Jurkat, Clone E6-1 (cell line): Measurements from ENCODE around the gene SLN.

Source experiments
- DNase-seq: peaks from one replicate; pipeline ENCODE4 v3.0.0-alpha.2; 2011; ENCODE audit warnings: low read depth, low spot score
- H3K4me3 ChIP-seq: 2 replicates; pipeline ENCODE4 v1.5.1; 2011; ENCODE audit warnings: mild to moderate bottlenecking, low read length, control low read depth, moderate library complexity

The SLN gene

GRCh38 chr11:107660066-107660465, 51.8 kb downstream of the SLN start:
- no peak overlapping the region for H3K4me3 ChIP-seq
- no peak for DNase-seq

DNA sequence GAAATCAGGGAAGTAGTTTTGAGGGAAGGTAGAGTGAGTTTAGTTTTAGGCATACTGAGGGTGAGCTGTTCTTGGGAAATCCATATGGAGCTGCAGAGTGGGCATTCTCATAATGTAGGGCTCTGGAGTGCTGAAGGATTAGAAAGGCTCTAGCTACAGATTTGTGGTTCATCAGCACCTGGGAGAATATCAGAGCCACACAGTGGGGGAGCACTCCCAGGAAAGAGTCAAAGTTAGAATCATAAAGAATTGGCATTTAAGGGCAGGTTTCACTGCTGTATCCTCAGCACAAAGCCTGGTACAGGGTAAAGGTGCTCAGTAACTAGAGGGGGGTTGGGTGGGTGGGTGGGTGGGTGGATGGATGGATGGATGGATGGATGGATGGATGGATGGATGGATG, 52.5 kb downstream of the SLN start:
- no peak overlapping the region for H3K4me3 ChIP-seq
- no peak for DNase-seq
